ENCODE data around the gene GNB4.

The GNB4 gene

DNA sequence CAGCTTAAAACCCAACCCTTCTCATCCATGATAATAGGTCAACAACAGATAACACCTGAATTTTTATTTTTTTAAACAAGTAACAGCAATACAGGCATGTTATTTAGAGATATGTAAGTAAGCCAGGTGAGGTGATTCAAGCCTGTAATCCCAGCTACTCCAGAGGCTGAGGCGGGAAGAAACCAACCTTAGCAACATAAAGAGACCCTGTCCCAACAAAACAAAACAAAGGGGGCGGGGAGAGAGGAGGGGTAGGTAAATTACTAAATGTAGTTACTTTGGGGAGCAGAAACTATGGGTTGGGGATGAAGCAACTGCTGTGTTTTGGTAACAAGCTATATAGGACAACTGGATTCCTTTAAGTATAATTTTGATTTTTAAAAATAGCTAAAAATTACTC lies 47.0 kb downstream of the GNB4 start:
- Histone ChIP-seq H3K4me1 (ENCODE audit: insufficient read depth, insufficient read length) (no peaks in the 10 kb centered on the region), H3K36me3 (ENCODE audit: insufficient read depth, insufficient read length, low read length) (peaks cover 65% of the 10 kb centered on the region), H3K9me3 (ENCODE audit: insufficient read depth, low read length) (no peaks in the 10 kb centered on the region), H3K9ac (ENCODE audit: insufficient read length, low read depth) (no peak overlapping the region), H3K4me3 (ENCODE audit: insufficient read length, low read depth) (no peak overlapping the region), H3K27me3 (ENCODE audit: insufficient read depth, insufficient read length) (no peaks in the 10 kb centered on the region)
- no peak for DNase-seq (ENCODE audit: low read depth, low spot score)
- TF ChIP-seq SUZ12 (IDR thresholded peaks at IDR 0.05; ENCODE audit: extremely low read depth, insufficient read depth, insufficient read length) (no peak), YY1 (IDR thresholded peaks at IDR 0.05; ENCODE audit: insufficient read depth, insufficient read length) (no peak), ZNF274 (IDR thresholded peaks at IDR 0.05; ENCODE audit: low read depth, low read length) (no peak)

DNA sequence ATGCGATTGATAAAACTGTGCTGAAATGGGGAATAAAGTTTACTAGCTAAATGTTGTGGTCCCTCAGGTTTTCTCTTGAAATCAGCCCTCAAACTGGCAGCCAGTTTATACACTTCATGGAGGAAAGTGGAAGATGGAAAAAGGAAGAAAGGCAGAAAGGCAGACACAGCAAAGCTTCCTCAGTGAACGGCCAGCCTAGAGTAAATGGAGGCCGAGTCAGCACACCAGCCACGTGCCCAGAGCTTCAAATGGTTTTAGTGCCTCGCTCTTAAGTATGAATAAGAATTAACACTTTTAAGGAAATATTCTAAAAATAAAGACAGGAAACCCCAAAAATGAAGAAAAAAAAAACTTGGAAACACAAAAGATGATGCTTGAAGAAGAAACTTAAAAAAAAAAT lies 48.3 kb downstream of the GNB4 start:
- TF ChIP-seq ZNF274 (IDR thresholded peaks at IDR 0.05; ENCODE audit: low read depth, low read length) (no peak), YY1 (IDR thresholded peaks at IDR 0.05; ENCODE audit: insufficient read depth, insufficient read length) (no peak), SUZ12 (IDR thresholded peaks at IDR 0.05; ENCODE audit: extremely low read depth, insufficient read depth, insufficient read length) (no peak)
- DNase-seq (ENCODE audit: low read depth, low spot score): no peak
- H3K27me3 ChIP-seq (ENCODE audit: insufficient read depth, insufficient read length): no peaks in the 10 kb centered on the region
- peaks cover 62% of the 10 kb centered on the region for H3K36me3 ChIP-seq (ENCODE audit: insufficient read depth, insufficient read length, low read length)
- no peak overlapping the region for H3K9ac ChIP-seq (ENCODE audit: insufficient read length, low read depth)
- no peaks in the 10 kb centered on the region for H3K9me3 ChIP-seq (ENCODE audit: insufficient read depth, low read length)
- H3K4me3 ChIP-seq (ENCODE audit: insufficient read length, low read depth): no peak overlapping the region
- no peaks in the 10 kb centered on the region for H3K4me1 ChIP-seq (ENCODE audit: insufficient read depth, insufficient read length)

DNA sequence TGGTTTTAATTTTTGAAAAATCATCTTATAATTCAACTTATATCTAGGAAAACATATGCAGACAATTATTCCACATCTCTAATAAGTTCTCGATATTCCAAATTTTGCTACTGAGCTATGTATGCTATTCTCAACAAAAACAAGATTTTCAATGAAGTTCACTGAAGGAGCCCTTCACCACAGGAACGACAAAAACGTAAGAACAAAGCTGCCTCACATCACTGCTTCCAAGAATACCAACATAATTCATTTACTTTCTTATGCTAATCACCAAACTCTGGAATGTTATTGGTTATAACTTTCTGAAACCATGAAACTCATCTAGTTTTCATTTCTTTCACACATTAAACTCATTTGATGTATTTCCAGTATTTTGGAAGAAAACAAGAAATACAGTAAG lies 49.7 kb downstream of the GNB4 start:
- Histone ChIP-seq H3K9ac (ENCODE audit: insufficient read length, low read depth) (no peak overlapping the region), H3K27me3 (ENCODE audit: insufficient read depth, insufficient read length) (no peaks in the 10 kb centered on the region), H3K4me1 (ENCODE audit: insufficient read depth, insufficient read length) (no peaks in the 10 kb centered on the region), H3K36me3 (ENCODE audit: insufficient read depth, insufficient read length, low read length) (peaks cover 60% of the 10 kb centered on the region), H3K4me3 (ENCODE audit: insufficient read length, low read depth) (no peak overlapping the region), H3K9me3 (ENCODE audit: insufficient read depth, low read length) (no peaks in the 10 kb centered on the region)
- TF ChIP-seq ZNF274 (IDR thresholded peaks at IDR 0.05; ENCODE audit: low read depth, low read length): no peak
- TF ChIP-seq SUZ12 (IDR thresholded peaks at IDR 0.05; ENCODE audit: extremely low read depth, insufficient read depth, insufficient read length): no peak
- TF ChIP-seq YY1 (IDR thresholded peaks at IDR 0.05; ENCODE audit: insufficient read depth, insufficient read length): no peak
- DNase-seq (ENCODE audit: low read depth, low spot score): no peak

DNA sequence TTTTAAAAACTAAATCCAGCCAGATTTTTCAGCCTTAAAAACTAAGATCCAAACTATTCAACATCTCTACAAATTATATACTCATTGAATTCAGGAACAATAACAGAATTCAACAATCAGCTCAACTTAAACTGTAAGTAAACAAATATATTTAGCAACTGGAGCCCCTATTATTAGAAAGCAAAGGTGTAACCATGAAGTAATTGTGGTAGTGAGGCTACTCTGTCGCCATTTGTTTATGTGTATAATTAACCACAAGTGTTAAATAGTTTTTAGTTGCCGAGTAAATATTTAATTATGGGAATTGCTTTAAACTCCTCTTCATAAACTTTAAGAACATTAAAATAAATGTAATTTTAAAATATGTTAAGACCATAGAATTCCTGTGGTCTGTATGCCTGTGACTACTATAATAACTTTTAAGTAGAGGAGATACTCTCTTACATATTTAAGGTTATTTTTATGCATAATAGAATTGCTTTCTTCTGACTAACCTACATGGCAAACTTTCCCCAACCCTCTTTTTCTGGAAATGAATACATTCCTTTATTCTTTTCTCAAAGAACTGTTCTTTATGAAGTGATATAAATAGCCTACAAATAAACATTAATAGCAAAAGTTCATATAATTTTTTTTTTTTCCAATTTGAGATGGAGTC lies 52.6 kb downstream of the GNB4 start:
- H3K36me3 ChIP-seq (ENCODE audit: insufficient read depth, insufficient read length, low read length): peaks cover 62% of the 10 kb centered on the region
- no peak overlapping the region for H3K9ac ChIP-seq (ENCODE audit: insufficient read length, low read depth)
- TF ChIP-seq SUZ12 (IDR thresholded peaks at IDR 0.05; ENCODE audit: extremely low read depth, insufficient read depth, insufficient read length) (no peak), ZNF274 (IDR thresholded peaks at IDR 0.05; ENCODE audit: low read depth, low read length) (no peak), YY1 (IDR thresholded peaks at IDR 0.05; ENCODE audit: insufficient read depth, insufficient read length) (no peak)
- H3K27me3 ChIP-seq (ENCODE audit: insufficient read depth, insufficient read length): no peaks in the 10 kb centered on the region
- H3K4me1 ChIP-seq (ENCODE audit: insufficient read depth, insufficient read length): no peaks in the 10 kb centered on the region
- H3K9me3 ChIP-seq (ENCODE audit: insufficient read depth, low read length): no peaks in the 10 kb centered on the region
- H3K4me3 ChIP-seq (ENCODE audit: insufficient read length, low read depth): no peak overlapping the region
- DNase-seq (ENCODE audit: low read depth, low spot score): no peak

DNA sequence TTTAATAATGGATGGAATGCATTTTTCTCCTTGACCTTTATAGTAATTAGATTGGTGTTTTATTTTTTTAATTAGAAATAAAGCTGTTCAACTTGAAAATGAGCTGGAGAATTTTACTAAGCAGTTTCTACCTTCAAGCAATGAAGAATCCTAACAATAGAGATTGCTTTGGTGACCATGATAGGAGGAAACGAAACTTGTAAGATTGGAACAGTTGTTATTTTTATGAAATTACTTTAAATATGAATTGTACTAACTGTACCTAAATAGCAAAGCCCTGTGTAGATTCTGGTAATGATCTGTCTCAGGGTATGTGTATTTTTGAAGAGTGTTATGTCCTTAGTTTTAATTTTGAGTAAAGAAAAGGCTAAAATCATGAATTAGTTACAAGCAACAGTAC lies 59.4 kb downstream of the GNB4 start:
- Histone ChIP-seq H3K9ac (ENCODE audit: insufficient read length, low read depth) (no peak overlapping the region), H3K4me1 (ENCODE audit: insufficient read depth, insufficient read length) (no peaks in the 10 kb centered on the region), H3K27me3 (ENCODE audit: insufficient read depth, insufficient read length) (no peaks in the 10 kb centered on the region), H3K4me3 (ENCODE audit: insufficient read length, low read depth) (no peak overlapping the region), H3K9me3 (ENCODE audit: insufficient read depth, low read length) (no peaks in the 10 kb centered on the region), H3K36me3 (ENCODE audit: insufficient read depth, insufficient read length, low read length) (peaks cover 48% of the 10 kb centered on the region)
- DNase-seq (ENCODE audit: low read depth, low spot score): no peak
- no peak for TF ChIP-seq SUZ12 (IDR thresholded peaks at IDR 0.05; ENCODE audit: extremely low read depth, insufficient read depth, insufficient read length)
- no peak for TF ChIP-seq ZNF274 (IDR thresholded peaks at IDR 0.05; ENCODE audit: low read depth, low read length)
- no peak for TF ChIP-seq YY1 (IDR thresholded peaks at IDR 0.05; ENCODE audit: insufficient read depth, insufficient read length)

DNA sequence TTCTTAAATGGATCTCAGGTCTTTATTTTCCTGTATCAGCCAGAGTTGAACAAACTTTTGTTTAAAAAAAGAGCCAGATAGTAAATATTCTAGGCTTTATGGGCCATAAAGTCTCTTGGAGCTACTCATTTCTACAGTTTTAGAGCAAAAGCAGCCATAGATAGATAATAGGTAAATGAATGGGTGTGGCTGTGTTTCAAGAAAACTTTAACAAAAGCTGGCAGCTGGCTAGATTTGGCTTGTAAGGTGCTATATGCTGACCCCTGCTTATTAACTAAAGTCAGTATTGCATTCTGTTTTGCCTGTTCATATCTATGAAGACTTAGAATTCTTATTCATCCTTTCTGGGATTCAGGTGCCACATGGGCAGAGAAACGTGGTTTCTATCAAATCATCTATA lies 74.8 kb downstream of the GNB4 start:
- Histone ChIP-seq H3K4me3 (ENCODE audit: insufficient read length, low read depth) (no peak overlapping the region), H3K9me3 (ENCODE audit: insufficient read depth, low read length) (no peaks in the 10 kb centered on the region), H3K36me3 (ENCODE audit: insufficient read depth, insufficient read length, low read length) (peaks cover 64% of the 10 kb centered on the region), H3K4me1 (ENCODE audit: insufficient read depth, insufficient read length) (no peaks in the 10 kb centered on the region), H3K9ac (ENCODE audit: insufficient read length, low read depth) (no peak overlapping the region), H3K27me3 (ENCODE audit: insufficient read depth, insufficient read length) (no peaks in the 10 kb centered on the region)
- DNase-seq (ENCODE audit: low read depth, low spot score): no peak
- no peak for TF ChIP-seq SUZ12 (IDR thresholded peaks at IDR 0.05; ENCODE audit: extremely low read depth, insufficient read depth, insufficient read length)
- no peak for TF ChIP-seq ZNF274 (IDR thresholded peaks at IDR 0.05; ENCODE audit: low read depth, low read length)
- TF ChIP-seq YY1 (IDR thresholded peaks at IDR 0.05; ENCODE audit: insufficient read depth, insufficient read length): no peak

DNA sequence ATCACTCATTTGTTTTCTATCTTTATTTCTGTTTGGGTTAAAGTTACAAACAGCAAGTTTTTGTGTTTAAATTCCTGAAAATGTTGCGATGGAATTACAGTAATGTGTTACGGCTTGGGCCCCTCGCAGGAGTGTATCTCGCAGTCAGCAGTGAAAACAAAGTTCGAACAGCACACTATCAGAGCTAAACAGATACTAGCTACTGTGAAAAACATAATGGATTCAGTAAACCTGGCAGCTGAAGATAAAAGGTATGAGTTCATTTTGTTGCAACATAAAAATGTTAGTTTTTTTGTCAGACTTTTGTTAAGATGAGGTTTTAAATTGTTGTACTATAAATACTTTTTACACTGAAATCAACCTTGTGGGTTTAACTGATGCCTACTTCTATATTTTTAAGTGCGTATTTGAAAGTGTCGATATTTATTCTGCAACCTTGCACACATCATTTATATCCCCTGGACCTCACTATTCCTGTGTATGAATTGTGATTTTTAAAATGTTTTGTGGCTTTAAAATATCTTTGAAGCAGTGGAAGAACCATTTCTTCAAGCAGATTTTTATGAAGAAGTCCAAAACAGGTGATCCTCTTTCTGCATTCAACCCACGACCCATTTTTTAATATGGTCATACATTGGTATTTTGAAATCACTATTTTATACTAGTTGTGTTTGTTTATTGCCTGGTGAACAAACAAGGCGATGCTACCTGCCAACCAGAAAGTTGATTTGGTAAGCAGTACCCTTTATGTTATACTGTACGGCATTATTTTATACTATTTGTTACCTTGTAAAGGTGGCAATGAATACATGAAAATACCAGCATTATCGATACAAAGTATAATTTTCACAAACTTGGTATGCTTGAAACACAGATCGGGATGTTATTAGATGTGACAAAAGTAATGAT lies 75.9 kb downstream of the GNB4 start:
- H3K36me3 ChIP-seq (ENCODE audit: insufficient read depth, insufficient read length, low read length): peaks cover 62% of the 10 kb centered on the region

More for the DNA sequence above, 75.9 kb downstream of the GNB4 start:
- no peak for TF ChIP-seq ZNF274 (IDR thresholded peaks at IDR 0.05; ENCODE audit: low read depth, low read length)
- no peak for TF ChIP-seq YY1 (IDR thresholded peaks at IDR 0.05; ENCODE audit: insufficient read depth, insufficient read length)
- no peak for TF ChIP-seq SUZ12 (IDR thresholded peaks at IDR 0.05; ENCODE audit: extremely low read depth, insufficient read depth, insufficient read length)
- no peak for DNase-seq (ENCODE audit: low read depth, low spot score)
- no peaks in the 10 kb centered on the region for H3K9me3 ChIP-seq (ENCODE audit: insufficient read depth, low read length)
- H3K27me3 ChIP-seq (ENCODE audit: insufficient read depth, insufficient read length): no peaks in the 10 kb centered on the region
- H3K4me3 ChIP-seq (ENCODE audit: insufficient read length, low read depth): no peak overlapping the region
- no peak overlapping the region for H3K9ac ChIP-seq (ENCODE audit: insufficient read length, low read depth)
- H3K4me1 ChIP-seq (ENCODE audit: insufficient read depth, insufficient read length): no peaks in the 10 kb centered on the region
